ENCODE data around the gene UNC45A.
A peak's percentile ranks its signal among the peaks of the same experiment; 100 is the strongest.
"Not testable (repeated sequence)": the region's sequence is repeated elsewhere in the genome, so short reads cannot be mapped to it uniquely, and the experiment has no call there.

The UNC45A gene

GRCh38 chr15:90921887-90922286 is 13.2 kb upstream of the UNC45A start:
- DNase-seq (no peak), ATAC-seq (replicated peaks) (no peak)
- Mint-ChIP-seq H3K9me3 (no peaks in the 10 kb centered on the region), H3K4me1 (peaks cover 5 to 19% of the 10 kb centered on the region in 2 donors), H3K27me3 (no peaks in the 10 kb centered on the region), H3K27ac (no peak overlapping the region), H3K4me3 (no peak overlapping the region), H3K36me3 (peaks cover 27 to 49% of the 10 kb centered on the region in 2 donors)

- H3K36me3 Mint-ChIP-seq, result peaks cover 23 to 41% of the 10 kb centered on the region in 2 donors
- peaks cover 5 to 19% of the 10 kb centered on the region in 2 donors for H3K4me1 Mint-ChIP-seq
- DNase-seq, H3K4me3 Mint-ChIP-seq, H3K27me3 Mint-ChIP-seq, H3K9me3 Mint-ChIP-seq, H3K27ac Mint-ChIP-seq: not testable (repeated sequence)
- peak in 1 of 2 donors; percentile 46 for ATAC-seq (replicated peaks)
Observed at GRCh38 chr15:90922712-90923322, 12.3 kb upstream of the UNC45A start.

DNA sequence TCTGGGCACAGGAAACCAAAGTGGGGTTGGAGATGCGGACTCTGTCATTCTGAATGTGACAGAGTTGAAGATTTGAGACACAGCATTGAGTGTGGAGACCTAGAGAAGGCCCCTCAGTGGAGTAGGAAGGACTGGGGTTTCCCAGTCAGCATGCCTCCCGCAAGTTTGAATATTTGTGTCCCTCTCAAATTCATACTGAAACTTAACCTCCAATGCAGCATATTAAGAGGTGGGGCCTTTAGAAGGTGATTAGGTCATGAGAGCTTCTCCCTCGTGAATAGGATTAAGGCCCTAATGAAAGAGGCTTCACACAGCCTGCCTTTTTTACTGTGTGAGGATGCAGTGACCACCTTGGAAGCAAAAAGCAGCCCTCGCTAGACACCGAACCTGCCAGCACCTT is 10.7 kb upstream of the UNC45A start:
- ATAC-seq (replicated peaks), result peak; percentile 71 to 92
- Mint-ChIP-seq H3K9me3 (no peaks in the 10 kb centered on the region), H3K27ac (peak overlapping the region; percentile 20), H3K27me3 (no peaks in the 10 kb centered on the region), H3K4me1 (peaks cover 5 to 26% of the 10 kb centered on the region in 2 donors), H3K36me3 (peaks cover 13 to 29% of the 10 kb centered on the region in 2 donors), H3K4me3 (no peak overlapping the region)
- DNase-seq, result no peak

DNA sequence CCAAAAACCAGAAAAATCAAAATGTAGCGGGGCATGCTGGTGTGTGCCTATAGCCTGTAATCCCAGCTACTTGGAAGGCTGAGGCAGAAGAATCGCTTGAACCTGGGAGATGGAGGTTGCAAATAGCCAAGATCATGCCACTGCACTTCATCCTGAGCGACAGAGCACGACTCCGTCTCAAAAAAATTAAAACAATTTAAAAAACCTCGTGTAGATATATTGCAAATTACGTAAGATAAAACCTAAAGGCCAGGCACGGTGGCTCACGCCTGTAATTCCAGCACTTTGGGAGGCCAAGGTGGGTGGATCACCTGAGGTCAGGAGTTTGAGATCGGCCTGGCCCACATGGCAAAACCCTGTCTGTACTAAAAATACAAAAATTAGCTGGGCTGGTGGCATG is 8.3 kb upstream of the UNC45A start:
- H3K4me1 Mint-ChIP-seq, result peaks cover 18 to 38% of the 10 kb centered on the region in 2 donors
- H3K9me3 Mint-ChIP-seq; ATAC-seq (replicated peaks); H3K27ac Mint-ChIP-seq; H3K36me3 Mint-ChIP-seq; DNase-seq; H3K4me3 Mint-ChIP-seq; H3K27me3 Mint-ChIP-seq: not testable (repeated sequence)

- H3K36me3 Mint-ChIP-seq; H3K27ac Mint-ChIP-seq; DNase-seq; H3K27me3 Mint-ChIP-seq; H3K9me3 Mint-ChIP-seq; ATAC-seq (replicated peaks): not testable (repeated sequence)
- H3K4me1 Mint-ChIP-seq, result peaks cover 20 to 44% of the 10 kb centered on the region in 2 donors
- peak overlapping the region; percentile 3 to 25 for H3K4me3 Mint-ChIP-seq
Observed at GRCh38 chr15:90928106-90928505, 7.0 kb upstream of the UNC45A start.

DNA sequence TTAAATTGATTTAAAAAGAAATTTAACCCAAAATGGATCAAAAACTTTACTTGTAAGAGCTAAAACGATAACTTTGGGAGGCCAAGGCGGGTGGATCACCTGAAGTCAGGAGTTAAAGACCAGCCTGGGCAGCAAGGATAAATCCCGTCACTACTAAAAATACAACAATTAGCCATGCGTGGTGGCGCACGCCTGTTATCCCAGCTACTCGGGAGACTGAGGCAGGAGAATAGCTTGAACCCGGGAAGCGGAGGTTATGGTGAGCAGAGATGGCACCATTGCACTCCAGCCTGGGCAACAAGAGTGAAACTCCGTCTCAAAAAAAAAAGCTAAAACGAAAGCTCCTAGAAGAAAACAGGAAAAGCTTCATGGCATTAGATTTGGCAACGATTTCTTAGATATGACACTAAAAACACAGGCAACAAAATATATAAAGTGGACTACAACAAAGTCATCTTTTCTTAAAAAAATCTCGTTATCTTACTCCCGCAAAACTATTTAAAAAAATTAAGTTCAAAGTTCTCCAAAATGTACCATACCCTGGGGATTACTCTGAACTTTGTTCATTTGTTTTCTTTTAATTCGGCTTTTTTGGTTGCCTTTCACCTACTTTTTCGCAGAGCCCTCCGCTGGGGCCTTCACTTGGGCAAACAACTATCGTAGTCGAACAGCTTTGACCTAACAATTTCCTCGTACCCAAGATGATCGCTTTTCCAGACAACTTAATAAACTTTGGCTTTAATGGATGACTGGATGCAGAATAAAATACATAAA is 5.7 kb upstream of the UNC45A start:
- ATAC-seq (replicated peaks) (peak in 1 of 2 donors; percentile 1), DNase-seq (no peak)
- Mint-ChIP-seq H3K4me1 (peaks cover 22 to 41% of the 10 kb centered on the region in 2 donors), H3K9me3 (no peaks in the 10 kb centered on the region), H3K27me3 (no peaks in the 10 kb centered on the region), H3K36me3 (peaks cover 0 to 3% of the 10 kb centered on the region in 2 donors), H3K4me3 (peak overlapping the region; percentile 96 to 98), H3K27ac (peak overlapping the region; percentile 98)

DNA sequence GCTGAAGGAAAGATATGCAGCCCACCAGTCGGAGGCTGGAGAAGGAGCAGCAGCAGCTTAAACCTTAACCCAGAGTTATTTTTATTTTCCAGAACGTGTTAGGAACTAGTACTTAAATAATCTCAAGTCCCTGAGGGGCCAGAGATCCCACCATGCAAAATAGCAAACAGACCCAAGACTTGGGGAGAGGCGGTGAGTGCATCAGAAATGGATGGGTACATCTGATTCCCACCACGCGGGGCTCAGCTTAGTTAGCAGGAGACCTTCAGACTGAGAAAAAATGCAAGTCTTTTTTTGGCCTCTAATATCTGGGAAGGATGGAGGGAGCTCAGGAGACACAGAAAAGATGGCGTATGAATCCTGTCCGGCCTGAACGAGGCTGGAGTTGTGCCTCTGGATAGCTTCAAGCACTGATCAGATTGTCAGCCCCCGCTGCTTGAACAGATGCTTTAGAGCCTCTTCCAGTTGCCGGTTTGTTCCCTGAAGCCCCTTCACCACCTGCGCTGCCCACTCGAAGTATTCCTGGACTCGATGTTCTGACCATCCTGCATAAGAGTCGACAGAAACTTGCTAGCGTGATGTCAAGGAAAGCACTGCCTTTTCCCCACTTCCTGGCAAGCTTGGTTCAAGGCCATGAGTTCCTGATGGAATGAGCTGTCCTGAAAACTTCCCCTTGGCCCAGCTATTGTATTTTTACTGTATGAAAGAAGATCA is 4.1 kb upstream of the UNC45A start:
- H3K9me3 Mint-ChIP-seq, result no peaks in the 10 kb centered on the region
- H3K4me1 Mint-ChIP-seq, result peaks cover 29 to 54% of the 10 kb centered on the region in 2 donors
- no peak for ATAC-seq (replicated peaks)

GRCh38 chr15:90931575-90931827 is 3.6 kb upstream of the UNC45A start:
- ATAC-seq (replicated peaks), result no peak
- no peak for DNase-seq
- no peaks in the 10 kb centered on the region for H3K9me3 Mint-ChIP-seq
- H3K27me3 Mint-ChIP-seq, result no peaks in the 10 kb centered on the region
- peaks cover 6% of the 10 kb centered on the region in 2 donors for H3K36me3 Mint-ChIP-seq
- H3K4me1 Mint-ChIP-seq, result peaks cover 33 to 59% of the 10 kb centered on the region in 2 donors
- peak overlapping the region; percentile 98 for H3K27ac Mint-ChIP-seq
- peak overlapping the region; percentile 96 to 98 for H3K4me3 Mint-ChIP-seq

More for the DNA sequence above, 4.1 kb upstream of the UNC45A start:
- Mint-ChIP-seq H3K27me3 (no peaks in the 10 kb centered on the region), H3K36me3 (peaks cover under 1 to 2% of the 10 kb centered on the region in 2 donors), H3K27ac (peak overlapping the region; percentile 98), H3K4me3 (peak overlapping the region; percentile 96 to 98)
- no peak for DNase-seq

- ATAC-seq (replicated peaks), result peak; percentile 65
- H3K27me3 Mint-ChIP-seq, result no peaks in the 10 kb centered on the region
- peak within 1 kb of the TSS; percentile 96 to 98 for H3K4me3 Mint-ChIP-seq
- peak within 1 kb of the TSS; percentile 98 for H3K27ac Mint-ChIP-seq
- H3K9me3 Mint-ChIP-seq, result no peaks in the 10 kb centered on the region
- DNase-seq, result peak; percentile 85
- peaks cover 35 to 65% of the 10 kb centered on the region in 2 donors for H3K4me1 Mint-ChIP-seq
- peaks cover 6 to 7% of the 10 kb centered on the region in 2 donors for H3K36me3 Mint-ChIP-seq
Observed at GRCh38 chr15:90931828-90932659, 3.0 kb upstream of the UNC45A start, which contains the start of gene HDDC3. Gene HDDC3 (minus strand): TSS chr15:90932549. CDS start chr15:90932540, 9 bp downstream.

- no peaks in the 10 kb centered on the region for H3K9me3 Mint-ChIP-seq
- H3K4me3 Mint-ChIP-seq, result peak overlapping the region; percentile 96 to 98
- no peaks in the 10 kb centered on the region for H3K27me3 Mint-ChIP-seq
- ATAC-seq (replicated peaks) (no peak), DNase-seq (no peak)
- H3K27ac Mint-ChIP-seq, result peak overlapping the region; percentile 98
- peaks cover 6 to 7% of the 10 kb centered on the region in 2 donors for H3K36me3 Mint-ChIP-seq
- H3K4me1 Mint-ChIP-seq, result peaks cover 35 to 66% of the 10 kb centered on the region in 2 donors
Observed at GRCh38 chr15:90932660-90932991, 2.5 kb upstream of the UNC45A start.

GRCh38 chr15:90933301-90933700 is 1.8 kb upstream of the UNC45A start:
- ATAC-seq (replicated peaks) (no peak), DNase-seq (no peak)
- no peaks in the 10 kb centered on the region for H3K27me3 Mint-ChIP-seq
- H3K4me3 Mint-ChIP-seq, result no peak overlapping the region
- H3K27ac Mint-ChIP-seq, result no peak overlapping the region
- peaks cover 6 to 9% of the 10 kb centered on the region in 2 donors for H3K36me3 Mint-ChIP-seq
- H3K9me3 Mint-ChIP-seq, result no peaks in the 10 kb centered on the region
- peaks cover 35 to 63% of the 10 kb centered on the region in 2 donors for H3K4me1 Mint-ChIP-seq

GRCh38 chr15:90934256-90934948 is 683 bp upstream of the UNC45A start:
- DNase-seq, result peak; percentile 83
- Mint-ChIP-seq H3K27ac (peak overlapping the region; percentile 84), H3K27me3 (no peaks in the 10 kb centered on the region), H3K4me1 (peaks cover 35 to 59% of the 10 kb centered on the region in 2 donors), H3K9me3 (no peaks in the 10 kb centered on the region), H3K36me3 (peaks cover 9 to 11% of the 10 kb centered on the region in 2 donors), H3K4me3 (peak overlapping the region; percentile 97 to 98)
- ATAC-seq (replicated peaks), result peak; percentile 46 to 48

- Mint-ChIP-seq H3K9me3 (no peaks in the 10 kb centered on the region), H3K4me3 (peak overlapping the region in 1 of 2 donors; percentile 97), H3K36me3 (peaks cover 26 to 29% of the 10 kb centered on the region in 2 donors), H3K27me3 (no peaks in the 10 kb centered on the region), H3K4me1 (peaks cover 22 to 46% of the 10 kb centered on the region in 2 donors), H3K27ac (no peak overlapping the region)
- ATAC-seq (replicated peaks) (no peak), DNase-seq (no peak)
Observed at GRCh38 chr15:90936823-90937222, 1.7 kb downstream of the UNC45A start.

All from stimulated activated naive B cell treated with anti-CD40 and anti-IgM and Interleukin-4, amounts not matched to agents 10 μg/mL and 1 μg/mL and 100 μg/mL, for 72 hours (primary cell).